Renal pelvis (tissue), 4 donors: ENCODE data around the gene FNDC3B. TPM values are rescaled to one million over a fixed set of nuclear protein-coding genes. Genes with fewer than 3 reads are reported as not detected.
A peak's percentile ranks its signal among the peaks of the same experiment; 100 is the strongest.

Experiments
- DNase-seq: peaks from one replicate; pipeline ENCODE4 v3.0.0-alpha.2; 2013
- polyA plus RNA-seq, 3 donors: library from polyadenylated mRNA; unstranded; fragments of 120-200 nt; gene quantifications; one replicate each; pipeline ENCODE4 v1.2.1, GENCODE V29; 2013; ENCODE audit not compliant: insufficient read length in 3 of 3

FNDC3B gene
- polyA plus RNA-seq, 3 donors: 52.8 to 61.6 (median 59.7) TPM

DNA sequence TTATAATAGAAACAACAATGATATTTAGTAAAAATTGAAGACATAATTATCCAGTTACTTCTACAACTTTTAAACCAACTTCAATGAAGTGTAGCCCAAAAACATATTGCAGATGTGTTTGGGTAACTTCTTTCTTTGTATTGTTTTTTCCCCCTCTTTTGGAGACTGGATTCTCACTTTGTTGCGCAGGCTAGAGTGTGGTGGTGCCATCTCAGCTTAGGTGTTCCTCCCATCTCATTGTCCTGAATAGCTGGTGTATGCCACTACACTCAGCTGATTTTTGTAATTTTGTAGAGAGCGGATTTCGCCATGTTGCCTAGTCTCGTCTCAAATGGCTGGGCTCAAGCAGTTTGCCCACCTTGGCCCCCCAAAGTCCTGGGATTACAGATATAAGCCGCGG lies 148.1 kb downstream of the FNDC3B start:
- DNase-seq: no peak

DNA sequence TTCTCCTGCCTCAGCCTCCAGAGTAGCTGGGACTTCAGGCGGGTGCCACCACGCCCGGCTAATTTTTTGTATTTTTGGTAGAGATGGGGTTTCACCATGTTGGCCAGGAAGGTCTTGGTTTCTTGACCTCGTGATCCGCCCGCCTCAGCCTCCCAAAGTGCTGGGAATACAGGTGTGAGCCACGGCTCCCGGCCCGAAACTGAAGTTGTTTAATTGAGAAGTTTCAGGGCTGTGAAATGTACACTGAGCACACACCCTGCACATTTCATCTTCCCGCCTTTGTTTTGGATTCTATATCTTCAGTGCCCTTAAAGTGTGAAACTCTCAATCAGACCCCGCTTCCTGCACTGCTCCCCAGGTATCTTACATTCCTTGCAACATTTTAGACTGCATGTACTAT lies 149.1 kb downstream of the FNDC3B start:
- DNase-seq: no peak

DNA sequence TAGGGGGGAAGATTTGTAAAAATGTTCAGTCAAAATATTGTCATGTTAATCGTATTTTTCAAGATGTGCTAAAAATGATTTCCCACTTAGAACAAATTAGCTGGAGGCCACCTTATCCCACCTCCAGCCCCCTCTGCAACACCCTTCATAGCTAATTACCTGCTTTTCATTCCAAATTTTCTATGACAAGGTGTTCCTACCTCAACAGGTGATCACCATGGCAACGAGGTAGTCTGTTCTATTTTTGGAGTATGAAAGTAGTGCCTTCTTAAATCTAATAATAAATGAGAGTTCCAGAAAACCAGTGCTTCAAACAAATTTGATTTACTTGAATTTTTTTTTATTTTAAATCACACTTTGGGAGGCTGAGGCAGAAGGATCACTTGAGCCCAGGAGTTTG lies 149.8 kb downstream of the FNDC3B start:
- no peak for DNase-seq

DNA sequence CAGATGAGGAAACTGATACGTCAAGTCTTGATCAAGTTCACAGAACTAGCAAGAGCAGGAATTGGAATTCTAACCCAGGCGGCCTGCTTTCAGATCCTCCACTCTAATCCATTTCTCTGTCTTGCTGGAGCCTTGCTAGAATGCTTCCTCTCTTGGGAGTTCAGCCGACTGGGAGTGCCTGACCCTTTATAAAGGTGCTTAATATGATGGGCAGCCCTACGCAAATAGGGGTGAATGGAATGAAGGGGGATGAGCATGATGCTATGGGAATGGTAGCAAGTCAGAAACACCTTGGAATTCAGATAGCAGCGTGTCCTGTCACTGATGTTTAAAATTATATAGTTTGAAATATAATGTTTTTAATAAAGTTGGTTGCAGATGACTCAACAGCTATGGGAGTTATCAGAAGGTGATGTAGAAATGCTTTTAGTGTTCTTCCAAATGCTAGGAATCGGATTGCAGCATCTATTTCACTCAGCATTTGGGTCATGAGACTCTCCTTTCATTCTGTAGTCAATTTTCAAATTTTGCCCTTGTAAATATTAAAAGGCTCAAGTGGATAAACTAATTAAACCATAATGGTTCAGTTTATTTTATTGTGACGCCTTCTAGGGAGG lies 150.7 kb downstream of the FNDC3B start:
- DNase-seq: no peak

DNA sequence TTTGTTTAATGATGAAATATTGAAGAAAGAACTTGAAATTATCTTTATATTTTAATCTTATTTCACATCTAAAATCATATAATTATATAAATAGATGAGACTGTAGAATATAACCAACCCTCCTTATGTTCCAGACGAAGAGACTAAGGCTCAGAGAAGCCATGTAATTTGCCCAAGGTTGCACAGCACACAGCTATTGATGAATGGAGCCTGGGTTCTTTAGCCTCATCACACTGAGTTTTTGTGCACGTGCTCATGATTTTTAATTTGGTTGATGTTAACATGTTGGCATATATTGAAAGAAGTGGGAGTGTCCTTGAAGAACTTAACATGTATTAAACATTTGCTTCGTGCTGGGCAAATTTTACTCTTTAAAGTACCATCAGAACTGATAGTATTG lies 151.6 kb downstream of the FNDC3B start:
- no peak for DNase-seq

DNA sequence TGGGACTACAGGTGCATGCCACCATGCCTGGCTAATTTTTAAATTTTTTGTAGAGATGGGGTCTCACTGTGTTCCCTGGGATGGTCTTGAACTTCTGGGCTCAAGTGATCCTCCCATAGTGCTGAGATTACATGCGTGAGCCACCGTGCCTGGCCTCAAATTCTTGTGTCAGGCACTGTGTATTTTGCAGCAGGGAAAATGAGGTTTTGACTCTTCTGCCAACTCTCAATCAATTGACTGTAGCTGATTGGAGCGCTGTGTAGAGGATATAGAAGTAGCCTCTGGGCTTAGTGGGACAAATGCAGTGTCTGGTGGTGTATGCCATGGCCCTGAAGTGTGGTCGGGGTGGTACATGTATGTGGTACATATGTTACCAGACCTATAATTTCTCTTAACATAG lies 152.3 kb downstream of the FNDC3B start:
- DNase-seq: no peak

DNA sequence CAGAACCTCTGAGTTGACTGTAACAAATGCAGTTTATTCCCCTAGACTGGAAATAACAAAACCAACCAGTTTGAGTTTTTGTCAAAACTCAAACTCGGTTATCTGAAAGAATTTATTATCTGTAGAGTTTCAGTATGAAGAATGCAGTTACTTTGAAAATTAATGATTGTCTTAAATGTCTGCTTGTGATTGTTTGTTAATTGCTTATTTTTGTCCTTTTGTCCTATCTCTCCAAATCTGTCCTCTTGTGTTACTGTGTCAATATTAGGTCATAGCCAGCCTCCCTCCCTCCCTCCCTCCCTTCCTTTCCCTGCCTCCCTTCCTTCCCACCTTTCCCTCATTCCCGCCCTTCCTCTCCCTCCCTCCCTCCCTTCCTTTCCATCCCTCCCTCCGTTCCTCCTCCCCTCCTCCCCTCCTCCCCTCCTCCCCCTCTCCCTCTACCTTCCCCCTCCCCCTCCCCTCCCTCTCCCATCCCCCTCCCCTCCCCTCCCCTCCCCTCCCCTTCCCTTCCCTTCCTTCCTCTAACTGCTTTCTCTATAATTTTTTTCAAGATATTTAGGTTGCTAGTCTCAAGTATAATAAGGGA lies 153.5 kb downstream of the FNDC3B start:
- DNase-seq: no peak

DNA sequence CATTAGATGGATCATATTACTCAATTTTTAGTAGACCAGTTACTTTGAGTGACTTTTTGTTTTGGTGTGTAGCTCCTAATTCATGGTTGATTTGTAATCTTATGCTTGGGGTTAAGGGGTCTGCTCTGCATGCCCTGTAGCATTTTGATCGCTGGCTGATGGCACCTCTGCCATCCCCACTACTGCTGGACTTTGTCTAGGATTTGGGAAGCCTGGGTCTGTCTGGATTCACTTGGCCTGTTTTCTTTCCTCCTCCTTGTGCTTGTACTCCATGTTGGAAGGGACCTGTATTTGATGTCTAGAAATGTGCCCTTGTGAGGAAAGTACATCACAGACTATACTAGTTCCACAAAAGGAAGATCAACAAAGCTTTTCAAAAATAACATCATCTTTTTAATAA lies 154.1 kb downstream of the FNDC3B start:
- DNase-seq: no peak

DNA sequence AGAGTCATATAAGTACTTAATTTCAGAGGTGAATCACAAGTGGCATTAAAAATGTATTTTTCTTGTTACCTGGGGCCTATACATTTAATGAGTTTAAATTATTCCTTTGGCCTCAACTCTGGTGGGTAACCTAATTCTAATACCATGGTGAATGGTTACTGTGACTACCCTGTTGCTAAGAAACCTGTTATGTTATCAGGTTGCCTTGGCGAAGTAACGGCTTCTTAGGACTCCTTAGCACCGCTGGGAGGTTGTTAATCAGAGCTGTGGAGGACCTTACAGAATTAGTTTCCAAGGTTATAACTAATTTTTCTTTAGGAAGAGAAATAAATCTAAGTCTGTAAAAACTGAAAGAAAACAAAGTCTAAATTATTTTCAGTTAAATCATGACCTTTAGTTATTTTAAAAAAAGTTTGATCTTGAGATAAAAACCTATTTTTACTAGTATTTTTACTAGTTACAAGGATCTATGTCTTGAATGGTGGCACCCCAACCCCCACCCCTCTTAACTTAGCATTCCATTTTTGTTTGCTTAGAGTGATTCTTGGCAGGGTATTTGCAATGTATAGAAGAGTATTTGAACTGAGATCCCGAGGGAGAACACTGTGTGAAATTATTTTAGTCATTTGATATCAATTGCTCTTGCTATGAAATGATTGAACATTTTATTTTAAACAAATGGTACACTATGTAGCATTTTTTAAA lies 155.5 kb downstream of the FNDC3B start:
- DNase-seq: peak; percentile 60

DNA sequence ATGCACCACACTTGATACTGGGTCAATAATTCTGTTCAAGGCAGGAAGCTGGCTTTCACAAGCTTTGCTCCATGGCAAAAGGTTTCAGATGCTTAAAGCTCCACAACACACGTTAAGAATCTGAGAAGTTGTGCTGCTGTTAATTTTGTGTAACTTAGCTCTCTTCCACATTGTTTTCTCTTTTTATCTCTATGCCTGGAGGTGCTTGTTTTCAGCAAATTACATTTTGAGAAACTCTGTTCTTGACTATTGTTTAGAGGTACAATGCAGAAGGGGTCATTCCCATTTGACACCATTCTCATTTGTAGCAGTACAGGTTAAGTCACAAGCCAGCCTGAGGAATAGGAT lies 156.0 kb downstream of the FNDC3B start:
- DNase-seq: no peak

DNA sequence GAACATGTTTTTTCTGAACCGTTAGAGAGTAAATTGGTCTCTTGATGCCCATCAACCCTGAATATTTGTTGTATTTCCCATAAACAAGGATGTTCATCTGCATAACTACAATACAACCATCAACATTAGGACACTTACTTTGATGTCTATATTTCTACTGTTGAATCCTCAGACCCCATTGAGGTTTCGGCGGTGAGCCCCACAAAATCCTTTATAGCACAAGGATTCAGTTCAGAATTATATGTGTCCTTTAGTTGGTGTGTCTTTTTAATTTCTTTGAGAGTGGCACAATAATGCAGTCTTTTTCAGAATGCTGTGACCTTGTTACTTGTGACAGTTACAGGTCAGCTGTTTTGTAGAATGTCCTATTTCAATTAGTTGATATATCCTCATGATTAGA lies 158.0 kb downstream of the FNDC3B start:
- no peak for DNase-seq

DNA sequence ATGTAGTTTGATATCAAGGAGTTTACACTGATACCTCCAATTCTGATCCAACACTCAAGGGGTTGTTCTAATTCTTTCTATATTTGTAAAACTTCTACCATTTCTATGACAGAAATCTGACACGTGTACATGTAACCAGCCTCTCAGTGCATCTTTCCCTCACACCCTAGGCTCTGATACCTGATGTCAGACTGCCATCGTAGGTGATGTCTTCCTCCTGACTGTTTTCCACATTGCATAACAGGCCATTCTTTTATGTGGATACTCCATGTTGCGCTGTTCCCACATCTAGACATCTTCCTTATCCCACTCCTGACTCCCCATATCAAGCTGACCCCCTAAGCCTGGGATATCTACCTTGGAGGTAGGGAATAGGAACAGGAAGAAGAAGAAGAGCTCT lies 159.1 kb downstream of the FNDC3B start:
- DNase-seq: no peak

DNA sequence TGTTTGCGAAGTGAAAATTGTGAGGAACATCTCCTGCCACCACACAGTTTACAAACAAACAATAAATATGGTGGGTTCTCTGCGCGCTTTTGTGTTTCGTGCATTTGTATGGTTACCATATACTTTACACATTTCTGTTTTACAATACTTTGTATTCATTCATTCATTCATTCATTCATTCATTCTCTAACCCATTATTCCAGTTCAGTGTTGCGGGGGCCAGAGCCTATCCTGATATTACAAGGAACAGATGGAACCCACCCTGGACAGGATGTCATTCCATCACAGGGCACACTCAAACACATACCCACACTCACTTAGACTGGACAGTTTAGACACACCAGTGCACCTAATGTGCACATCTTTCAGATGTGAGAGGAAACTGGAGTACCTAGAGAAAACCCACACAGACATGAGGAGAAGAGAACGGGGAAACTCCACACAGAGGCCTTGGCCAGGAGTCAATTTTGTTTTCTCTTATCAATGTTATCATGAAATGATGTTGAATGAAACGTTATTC lies 160.5 kb downstream of the FNDC3B start:
- no peak for DNase-seq

DNA sequence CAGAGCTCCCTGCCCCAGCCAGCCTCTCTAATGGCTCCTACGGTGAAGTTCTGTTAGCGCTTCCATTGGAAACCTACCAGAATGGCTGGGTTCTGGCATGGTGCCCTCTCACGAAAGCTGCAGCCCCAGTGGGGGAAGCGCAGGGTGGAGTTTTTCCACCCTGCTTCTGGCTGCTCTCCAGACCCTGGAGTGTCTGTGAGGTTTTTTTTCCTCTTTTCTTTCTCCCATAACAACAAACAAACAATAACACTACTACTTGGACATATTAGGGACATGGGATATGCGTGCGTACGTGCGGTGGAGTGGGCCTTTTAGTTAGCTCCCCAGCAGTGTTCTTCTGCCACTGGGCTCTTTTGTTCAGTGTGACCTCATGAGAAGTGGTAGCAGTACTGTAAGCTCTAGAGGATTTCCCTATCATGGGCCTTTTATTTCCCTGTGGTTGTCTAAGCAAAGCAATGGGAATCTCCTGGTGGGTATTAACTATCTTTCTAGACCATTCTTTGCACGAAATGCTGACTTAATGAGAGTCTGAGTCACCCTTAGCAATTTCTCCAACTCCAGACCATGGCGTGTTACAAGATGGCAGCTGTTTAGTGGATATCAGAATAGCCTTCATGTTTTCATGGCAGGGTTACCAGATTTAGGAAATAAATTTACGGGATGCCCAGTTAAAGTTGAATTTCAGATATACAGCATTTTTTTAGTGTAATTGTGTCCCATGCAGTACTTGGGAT lies 161.9 kb downstream of the FNDC3B start:
- no peak for DNase-seq

DNA sequence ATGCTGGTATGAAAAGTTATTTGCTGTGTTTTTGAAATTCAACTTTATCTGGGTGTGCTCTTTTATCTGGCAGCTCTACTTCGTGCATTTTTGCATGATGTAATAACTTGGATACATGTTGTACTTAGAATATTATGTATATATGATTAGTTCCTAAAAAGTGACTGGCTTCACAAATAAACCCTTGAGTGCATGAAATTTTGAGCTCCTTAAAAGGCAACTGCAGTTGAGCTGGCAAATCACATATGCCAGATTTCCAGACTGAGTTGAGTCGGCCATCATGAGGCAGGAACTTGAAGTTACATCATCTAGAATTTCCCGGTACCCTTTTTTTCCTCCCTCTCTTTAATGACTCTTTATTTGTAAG lies 162.5 kb downstream of the FNDC3B start:
- no peak for DNase-seq

DNA sequence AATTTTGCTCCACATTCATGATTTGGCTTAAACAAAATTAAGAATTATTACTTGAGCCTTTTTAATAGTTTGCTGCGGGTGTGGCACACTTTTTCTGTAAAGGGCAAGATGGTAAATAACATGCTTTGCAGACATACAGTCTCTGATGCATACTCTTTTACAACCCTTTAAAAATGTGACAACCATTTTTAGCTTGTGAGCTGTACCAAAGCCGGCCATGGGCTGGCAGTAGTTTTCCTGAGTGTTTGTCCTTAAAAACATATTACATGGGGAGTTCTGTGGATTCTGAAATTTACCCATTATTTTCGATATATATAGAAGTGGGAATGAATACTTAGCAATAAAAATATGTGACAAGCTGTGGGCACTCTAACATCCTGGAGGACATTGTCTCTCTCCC lies 163.4 kb downstream of the FNDC3B start:
- no peak for DNase-seq

DNA sequence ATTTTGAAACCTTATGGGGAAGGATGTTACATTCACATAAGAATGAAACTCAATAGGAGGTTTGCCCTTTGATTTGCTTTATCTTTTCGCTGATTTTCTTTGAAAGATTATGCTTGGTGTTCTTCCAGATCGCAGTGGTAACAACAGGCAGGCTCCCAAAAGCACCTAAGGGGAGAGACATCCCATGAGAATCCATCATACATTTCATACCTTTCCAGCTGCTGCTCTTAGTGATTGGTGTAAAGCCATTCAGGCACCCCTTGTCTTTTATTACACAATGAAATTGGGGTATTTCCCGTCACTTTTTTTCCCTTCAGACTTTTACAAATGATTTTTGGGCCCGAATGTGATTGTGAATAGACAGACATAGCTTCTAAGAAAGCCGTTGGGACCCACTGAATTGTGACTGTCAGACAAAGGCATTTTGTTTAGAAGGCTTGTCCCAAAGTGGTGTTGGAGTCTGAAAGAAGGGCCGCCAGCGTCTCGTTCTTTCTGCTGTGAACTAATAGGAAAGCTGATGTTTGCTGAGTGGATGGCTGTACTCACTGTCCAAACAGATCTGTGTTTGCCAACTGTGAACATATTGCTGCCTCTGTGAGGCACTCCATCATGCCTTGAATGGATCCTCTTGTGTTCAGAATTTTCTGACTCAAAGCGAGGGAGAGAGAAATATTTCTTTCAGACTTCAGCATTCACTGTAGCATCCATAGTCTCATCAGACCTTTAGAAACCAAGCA lies 164.3 kb downstream of the FNDC3B start:
- DNase-seq: no peak

DNA sequence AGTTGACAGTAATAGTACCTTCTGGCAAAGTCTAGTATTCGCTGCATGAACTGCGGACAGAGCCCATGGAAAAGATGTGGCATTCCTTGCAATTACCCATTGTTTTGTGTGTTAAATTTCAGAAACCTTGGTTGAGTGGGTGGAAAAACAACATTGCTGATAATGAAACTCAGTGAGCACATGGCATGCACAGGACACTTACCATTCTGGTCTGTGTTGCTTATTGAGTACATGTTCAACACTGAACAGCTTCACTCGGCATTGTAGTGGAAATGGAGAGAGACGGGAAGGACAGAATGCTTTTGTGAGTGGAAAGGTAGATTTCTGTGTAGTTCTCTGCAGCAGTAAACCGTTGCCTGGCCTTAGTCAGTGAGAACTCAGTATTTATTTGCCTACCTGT lies 165.3 kb downstream of the FNDC3B start:
- DNase-seq: no peak

DNA sequence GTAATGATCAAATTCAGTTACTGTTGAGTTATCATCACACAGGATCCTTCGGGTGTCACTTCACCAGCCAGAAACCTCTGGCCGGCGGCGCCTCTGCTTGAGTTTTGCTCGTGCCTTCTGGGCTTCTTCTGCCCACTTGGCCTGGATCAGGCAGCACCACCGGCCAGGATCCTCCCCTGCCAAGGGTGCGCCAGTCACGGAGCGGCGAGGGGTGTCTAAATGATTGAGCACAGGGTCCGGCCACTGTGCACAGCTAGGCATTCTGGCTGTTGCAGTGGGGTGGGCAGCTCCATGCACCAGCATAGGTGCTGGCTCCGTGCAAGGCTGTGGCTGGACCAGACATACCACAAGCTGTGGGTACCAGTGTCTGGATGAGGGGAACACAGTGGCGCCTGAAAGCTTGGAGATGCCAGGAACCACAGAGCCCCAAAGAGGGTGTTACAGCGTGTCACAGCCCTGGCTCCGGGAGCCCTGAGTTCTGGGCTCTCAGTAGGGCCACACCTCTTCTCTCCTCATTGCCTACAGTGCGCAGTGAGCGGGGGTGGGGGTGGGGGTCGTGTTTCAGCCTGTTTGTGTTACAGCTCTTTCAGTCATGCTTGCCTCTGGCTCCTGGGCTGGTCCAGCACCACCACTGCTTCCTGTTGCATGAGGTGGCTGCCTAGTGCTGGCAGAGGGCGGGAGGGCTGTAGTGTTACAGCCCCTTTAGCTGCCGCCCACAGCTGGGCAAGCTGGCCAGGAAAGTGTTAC lies 169.4 kb downstream of the FNDC3B start:
- no peak for DNase-seq

DNA sequence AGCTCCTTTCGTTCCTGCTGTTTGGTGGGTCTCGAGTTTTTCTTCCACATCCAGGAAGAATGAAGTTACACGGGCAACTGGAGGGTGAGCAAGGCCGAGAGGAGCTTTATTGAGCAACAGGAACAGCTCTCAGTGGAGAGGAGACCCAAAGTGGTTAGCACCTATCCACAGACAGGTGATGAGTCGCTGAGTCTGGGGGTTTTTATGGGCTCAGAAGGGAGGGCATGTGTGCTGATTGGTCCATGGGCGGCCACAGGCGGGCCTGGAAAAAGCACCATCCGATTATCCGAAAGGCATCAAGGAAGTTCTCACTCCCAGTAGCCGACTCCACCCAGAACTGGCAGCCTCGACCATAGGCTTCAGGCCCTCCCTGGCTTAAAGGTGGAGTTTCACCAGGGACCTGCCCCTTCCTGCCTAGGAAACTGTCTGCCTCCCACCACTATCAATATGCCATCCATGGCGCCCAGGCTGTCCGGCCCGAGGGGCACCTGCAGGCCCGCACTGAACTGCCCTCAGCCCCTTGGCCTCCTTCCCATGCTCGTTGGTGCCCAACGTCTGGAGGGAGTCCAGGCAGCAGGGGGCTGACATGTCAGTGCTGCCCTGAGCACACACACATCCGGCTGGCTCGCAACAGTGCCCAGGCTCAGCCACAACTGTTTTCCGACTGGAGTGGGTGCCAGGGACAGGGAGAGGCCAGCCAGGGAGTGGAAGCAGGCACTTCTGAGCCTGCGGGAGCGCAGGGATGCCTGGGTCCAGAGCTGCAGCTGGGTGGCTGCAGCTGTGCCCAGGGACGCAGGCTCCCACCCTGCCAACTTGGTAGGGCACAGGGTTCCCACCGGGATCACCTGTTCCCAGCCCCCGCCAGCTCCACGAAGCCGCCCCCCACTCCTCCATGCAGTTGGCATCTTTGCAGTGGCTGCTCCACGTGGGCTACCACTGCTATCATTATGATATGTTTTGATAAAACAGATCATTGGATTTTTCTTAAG lies 170.2 kb downstream of the FNDC3B start:
- DNase-seq: no peak
